ENCODE results near the gene ZNF136. TPM values are rescaled to one million over a fixed set of nuclear protein-coding genes. Genes with fewer than 3 reads are reported as not detected.

Gene ZNF136
- polyA plus RNA-seq, 1 experiment = 1.5 TPM

GRCh38 chr19:12202250-12202649 lies 39.4 kb downstream of the ZNF136 start:
- DNase-seq (ENCODE audit: low read depth) = no peak
- H3K27me3 ChIP-seq (ENCODE audit: control insufficient read depth, insufficient read depth, low read length) = no peaks in the 10 kb centered on the region
- no peak overlapping the region for H3K4me3 ChIP-seq (ENCODE audit: low read depth, low read length)
- POLR2A ChIA-PET = no interaction called here
- CTCF ChIA-PET = no interaction called here
- no peaks in the 10 kb centered on the region for H3K36me3 ChIP-seq (ENCODE audit: control insufficient read depth, insufficient read depth, low read length)
- TF ChIP-seq, protein P1, sequence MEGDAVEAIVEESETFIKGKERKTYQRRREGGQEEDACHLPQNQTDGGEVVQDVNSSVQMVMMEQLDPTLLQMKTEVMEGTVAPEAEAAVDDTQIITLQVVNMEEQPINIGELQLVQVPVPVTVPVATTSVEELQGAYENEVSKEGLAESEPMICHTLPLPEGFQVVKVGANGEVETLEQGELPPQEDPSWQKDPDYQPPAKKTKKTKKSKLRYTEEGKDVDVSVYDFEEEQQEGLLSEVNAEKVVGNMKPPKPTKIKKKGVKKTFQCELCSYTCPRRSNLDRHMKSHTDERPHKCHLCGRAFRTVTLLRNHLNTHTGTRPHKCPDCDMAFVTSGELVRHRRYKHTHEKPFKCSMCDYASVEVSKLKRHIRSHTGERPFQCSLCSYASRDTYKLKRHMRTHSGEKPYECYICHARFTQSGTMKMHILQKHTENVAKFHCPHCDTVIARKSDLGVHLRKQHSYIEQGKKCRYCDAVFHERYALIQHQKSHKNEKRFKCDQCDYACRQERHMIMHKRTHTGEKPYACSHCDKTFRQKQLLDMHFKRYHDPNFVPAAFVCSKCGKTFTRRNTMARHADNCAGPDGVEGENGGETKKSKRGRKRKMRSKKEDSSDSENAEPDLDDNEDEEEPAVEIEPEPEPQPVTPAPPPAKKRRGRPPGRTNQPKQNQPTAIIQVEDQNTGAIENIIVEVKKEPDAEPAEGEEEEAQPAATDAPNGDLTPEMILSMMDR (IDR thresholded peaks at IDR 0.05; ENCODE audit: insufficient read depth, low read depth, low read length) = no peak

DNA sequence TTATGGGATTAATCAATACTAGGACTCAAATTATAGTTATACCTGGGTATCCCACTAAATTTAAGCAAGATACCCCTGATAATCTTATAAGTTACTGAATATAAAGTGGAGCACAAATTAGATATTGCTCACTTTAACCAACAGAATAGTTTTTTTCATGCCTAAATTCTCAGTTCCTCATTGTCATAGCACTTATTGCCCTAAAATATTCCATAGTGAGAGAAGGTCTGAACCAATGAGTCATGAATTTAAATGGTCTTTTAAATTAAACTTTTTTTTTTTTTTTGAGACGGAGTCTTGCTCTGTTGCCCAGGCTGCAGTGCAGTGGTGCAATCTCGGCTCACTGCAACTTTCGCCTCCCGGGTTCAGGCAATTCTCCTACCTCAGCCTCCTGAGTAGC lies 42.4 kb downstream of the ZNF136 start:
- TF ChIP-seq, protein P1 (IDR thresholded peaks at IDR 0.05; ENCODE audit: insufficient read depth, low read depth, low read length) = no peak
- CTCF ChIA-PET = no interaction called here
- POLR2A ChIA-PET = no interaction called here

GRCh38 chr19:12208221-12208620 lies 45.3 kb downstream of the ZNF136 start:
- no peaks in the 10 kb centered on the region for H3K36me3 ChIP-seq (ENCODE audit: control insufficient read depth, insufficient read depth, low read length)
- no peak overlapping the region for H3K4me3 ChIP-seq (ENCODE audit: low read depth, low read length)
- TF ChIP-seq, protein P1 (IDR thresholded peaks at IDR 0.05; ENCODE audit: insufficient read depth, low read depth, low read length) = no peak
- DNase-seq (ENCODE audit: low read depth) = no peak
- H3K27me3 ChIP-seq (ENCODE audit: control insufficient read depth, insufficient read depth, low read length) = no peaks in the 10 kb centered on the region
- ChIA-PET POLR2A (no interaction called here), CTCF (no interaction called here)

More for the DNA sequence above, 42.4 kb downstream of the ZNF136 start:
- Histone ChIP-seq H3K4me3 (ENCODE audit: low read depth, low read length) (no peak overlapping the region), H3K27me3 (ENCODE audit: control insufficient read depth, insufficient read depth, low read length) (no peaks in the 10 kb centered on the region), H3K36me3 (ENCODE audit: control insufficient read depth, insufficient read depth, low read length) (no peaks in the 10 kb centered on the region)
- no peak for DNase-seq (ENCODE audit: low read depth)

- no peak overlapping the region for H3K4me3 ChIP-seq (ENCODE audit: low read depth, low read length)
- ChIA-PET POLR2A (no interaction called here), CTCF (interaction anchor here (0.6 kb wide), 1 partner anchor 415 kb away, joined by 3 read pairs; no protein-coding TSS in a partner anchor)
- no peaks in the 10 kb centered on the region for H3K27me3 ChIP-seq (ENCODE audit: control insufficient read depth, insufficient read depth, low read length)
- no peak for DNase-seq (ENCODE audit: low read depth)
- TF ChIP-seq, protein P1 (IDR thresholded peaks at IDR 0.05; ENCODE audit: insufficient read depth, low read depth, low read length) = no peak
- no peaks in the 10 kb centered on the region for H3K36me3 ChIP-seq (ENCODE audit: control insufficient read depth, insufficient read depth, low read length)
These were observed 54.4 kb downstream of the ZNF136 start for GRCh38 chr19:12217332-12217731.

DNA sequence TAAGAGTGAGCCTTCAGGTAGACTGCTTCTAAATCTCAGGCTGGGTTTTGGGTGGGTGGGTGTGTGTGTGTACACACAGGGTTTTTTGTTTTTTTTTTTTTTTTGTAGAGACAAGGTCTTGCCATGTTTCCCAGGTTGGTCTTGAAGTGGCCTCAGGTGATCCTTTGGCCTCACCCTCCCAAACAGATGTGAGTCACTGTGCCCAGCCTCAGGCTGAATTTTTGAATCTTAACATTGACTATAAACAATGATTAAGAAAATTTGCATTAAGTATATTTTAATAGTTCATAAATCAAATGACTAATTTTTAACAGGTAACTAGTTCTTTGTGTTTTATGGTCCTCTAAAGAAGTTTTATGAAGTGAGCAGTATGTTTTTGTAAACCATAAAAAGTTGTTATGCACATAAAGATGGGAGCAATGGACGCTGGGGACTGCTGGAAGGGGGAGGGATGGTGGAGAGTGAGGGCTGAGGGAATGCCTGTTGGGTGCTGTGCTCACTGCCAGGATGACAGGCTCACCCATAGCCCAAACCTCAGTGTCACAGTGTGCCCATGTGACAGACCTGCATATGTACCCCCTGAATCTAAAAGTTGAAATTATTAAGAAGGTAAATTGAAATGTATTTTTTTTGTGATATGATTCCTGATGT lies 60.2 kb downstream of the ZNF136 start:
- H3K36me3 ChIP-seq (ENCODE audit: control insufficient read depth, insufficient read depth, low read length) = no peaks in the 10 kb centered on the region
- H3K27me3 ChIP-seq (ENCODE audit: control insufficient read depth, insufficient read depth, low read length) = no peaks in the 10 kb centered on the region
- no peak overlapping the region for H3K4me3 ChIP-seq (ENCODE audit: low read depth, low read length)
- CTCF ChIA-PET = interaction anchor here (0.6 to 1.2 kb wide), 2 partner anchors 10 to 39 kb away, joined by 3 read pairs; no protein-coding TSS in a partner anchor
- no peak for DNase-seq (ENCODE audit: low read depth)
- TF ChIP-seq, protein P1 (IDR thresholded peaks at IDR 0.05; ENCODE audit: insufficient read depth, low read depth, low read length) = no peak
- POLR2A ChIA-PET = no interaction called here
